GM23248 (cell line): ENCODE data around the gene PITPNB. TPM values are rescaled to one million over a fixed set of nuclear protein-coding genes. Genes with fewer than 3 reads are reported as not detected.

ENCODE experiments used
- DNase-seq: peaks from one replicate; pipeline ENCODE4 v3.0.0-alpha.2; 2015
- H2AFZ ChIP-seq: fragments of 200-600 bp; sonication (generic); 2 replicates; pipeline ENCODE4 v1.6.1; 2016; ENCODE audit warnings: antibody characterized with exemption
- H3F3A ChIP-seq: fragments of 200-600 bp; sonication (generic); 2 replicates; pipeline ENCODE4 v1.6.1; 2016; ENCODE audit warnings: mild to moderate bottlenecking, antibody characterized with exemption, mixed run types; ENCODE audit not compliant: insufficient read depth
- H3K27ac ChIP-seq: fragments of 200-600 bp; sonication (generic); 2 replicates; pipeline ENCODE4 v1.5.1; 2016; ENCODE audit warnings: mild to moderate bottlenecking
- H3K27me3 ChIP-seq: fragments of 200-600 bp; sonication (generic); replicated peaks from 2 replicates; pipeline ENCODE4 v1.6.1; 2016; ENCODE audit warnings: mild to moderate bottlenecking; ENCODE audit not compliant: insufficient read depth
- H3K36me3 ChIP-seq: fragments of 200-600 bp; sonication (generic); 2 replicates; pipeline ENCODE4 v1.6.1; 2016; ENCODE audit warnings: low read depth, mild to moderate bottlenecking
- H3K4me1 ChIP-seq: fragments of 200-600 bp; sonication (generic); 2 replicates; pipeline ENCODE4 v1.6.1; 2016; ENCODE audit warnings: mild to moderate bottlenecking; ENCODE audit not compliant: insufficient read depth
- H3K4me2 ChIP-seq: fragments of 200-600 bp; sonication (generic); one replicate; pipeline ENCODE4 v1.6.1; 2016; ENCODE audit warnings: mild to moderate bottlenecking; ENCODE audit not compliant: unreplicated experiment
- H3K4me3 ChIP-seq: fragments of 200-600 bp; sonication (generic); 2 replicates; pipeline ENCODE4 v1.5.1; 2016; ENCODE audit warnings: mild to moderate bottlenecking
- H3K79me2 ChIP-seq: fragments of 200-600 bp; sonication (generic); 2 replicates; pipeline ENCODE4 v1.6.1; 2016; ENCODE audit warnings: mild to moderate bottlenecking; ENCODE audit not compliant: insufficient read depth
- H3K9ac ChIP-seq: fragments of 200-600 bp; sonication (generic); 2 replicates; pipeline ENCODE4 v1.6.1; 2016; ENCODE audit warnings: mild to moderate bottlenecking
- H3K9me2 ChIP-seq: fragments of 200-600 bp; sonication (generic); 2 replicates; pipeline ENCODE4 v1.6.1; 2016; ENCODE audit warnings: mixed run types, mild to moderate bottlenecking, moderate library complexity; ENCODE audit not compliant: insufficient read depth
- H3K9me3 ChIP-seq: fragments of 200-600 bp; sonication (generic); one replicate; pipeline ENCODE4 v1.6.1; 2017; ENCODE audit warnings: low read depth
- H4K20me1 ChIP-seq: fragments of 200-600 bp; sonication (generic); 2 replicates; pipeline ENCODE4 v1.6.0; 2016; ENCODE audit not compliant: insufficient read depth
- EZH2 ChIP-seq: fragments of 200-600 bp; sonication (generic); IDR thresholded peaks from 2 replicates; pipeline ENCODE4 v1.6.1; 2018; ENCODE audit warnings: antibody characterized with exemption, mild to moderate bottlenecking; ENCODE audit not compliant: insufficient read depth, poor library complexity, severe bottlenecking
- EZH2phosphoT487 ChIP-seq: fragments of 200-600 bp; sonication (generic); IDR thresholded peaks from 2 replicates; pipeline ENCODE4 v1.6.1; 2018; ENCODE audit warnings: antibody characterized with exemption, moderate library complexity, mild to moderate bottlenecking, low read depth; ENCODE audit not compliant: insufficient read depth
- WGBS, 2 experiments: methylation state at CpG; one replicate each; pipeline ENCODE4 v1.1.6; 2015 to 2017; ENCODE audit warnings: low lambda C conversion rate in 2 of 2, low coverage in 1 of 2; ENCODE audit errors: missing lambda C conversion rate in 2 of 2; 5-methylcytosine and 5-hydroxymethylcytosine counted together
- in situ Hi-C: fragments of 300-500 bp; cut with MboI; formaldehyde crosslinking; loops from 2 replicates; pipeline ENCODE4 v1.15.0; 2020
- polyA plus RNA-seq: library from polyadenylated mRNA; unstranded; fragments of >200 nt; fragmentation: Nextera tagmentation; extraction: Ambion mirVana; gene quantifications from 2 replicates; pipeline ENCODE4 v1.2.1, GENCODE V29; 2016
- total RNA-seq: library from RNA; depleted of rRNA; stranded (reverse); fragments of >200 nt; shearing (Covaris generic); gene quantifications from 2 replicates; pipeline ENCODE4 v1.2.3, GENCODE V29; 2014

The PITPNB gene
- total and polyA plus RNA-seq, 2 experiments from 2014 or later = 17.7 to 82.1 TPM

DNA sequence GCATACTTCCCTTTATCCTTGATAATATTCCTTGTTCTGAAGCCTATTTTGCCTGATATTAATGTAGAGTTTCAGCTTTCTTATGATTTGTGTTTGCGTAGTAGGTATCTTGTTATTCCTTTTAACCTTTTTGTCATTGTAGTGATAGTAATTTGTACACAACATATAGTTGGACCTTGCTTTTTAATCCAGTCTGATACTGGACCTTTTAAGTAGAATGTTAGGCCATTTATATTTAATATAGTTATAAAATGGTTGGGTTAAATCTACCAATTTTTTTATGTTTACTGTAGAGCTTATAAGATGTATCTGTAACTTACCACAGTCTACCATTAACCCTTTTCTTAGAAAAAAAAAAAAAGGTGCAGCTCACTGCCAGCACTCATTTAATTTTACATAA is 8.6 kb upstream of the PITPNB start:
- 96 to 100% methylated on average over 1 of the region's 1 CpG for WGBS, 2 experiments
- peaks cover 18% of the 10 kb centered on the region for H3F3A ChIP-seq
- DNase-seq = no peak
- no peaks in the 10 kb centered on the region for H4K20me1 ChIP-seq
- no peaks in the 10 kb centered on the region for H3K27me3 ChIP-seq
- no peaks in the 10 kb centered on the region for H3K9me2 ChIP-seq
- in situ Hi-C loops = no loop called here
- H3K4me3 ChIP-seq = no peak overlapping the region
- no peak overlapping the region for H3K9ac ChIP-seq
- H3K4me2 ChIP-seq = no peak overlapping the region
- H3K27ac ChIP-seq = no peak overlapping the region
- no peaks in the 10 kb centered on the region for H3K9me3 ChIP-seq
- no peaks in the 10 kb centered on the region for H3K79me2 ChIP-seq
- no peaks in the 10 kb centered on the region for H3K36me3 ChIP-seq
- no peak for TF ChIP-seq EZH2
- TF ChIP-seq EZH2phosphoT487 = no peak
- H2AFZ ChIP-seq = no peak overlapping the region
- H3K4me1 ChIP-seq = peaks cover 13% of the 10 kb centered on the region

DNA sequence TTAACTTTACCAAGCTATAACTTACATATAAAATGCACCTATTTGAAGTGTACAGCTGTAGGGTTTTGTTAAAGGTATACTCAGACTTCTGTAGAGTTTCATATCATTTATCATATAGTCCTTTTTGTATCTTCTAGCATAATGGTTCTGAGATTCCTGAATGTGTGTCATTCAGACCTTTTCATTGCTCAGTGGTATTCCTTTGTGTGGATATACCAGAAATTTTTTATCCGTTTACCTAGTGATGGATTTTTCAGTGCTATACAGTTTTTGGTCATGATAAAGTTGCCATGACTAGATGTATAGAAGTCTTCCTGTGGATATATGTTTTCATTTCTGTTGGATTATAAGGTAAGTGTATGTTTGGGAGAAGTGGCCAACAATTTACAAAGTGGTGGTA is 6.3 kb upstream of the PITPNB start:
- Histone ChIP-seq H3F3A (peaks cover 21% of the 10 kb centered on the region), H3K4me2 (no peak overlapping the region), H3K9ac (no peak overlapping the region), H3K4me1 (peaks cover 13% of the 10 kb centered on the region), H3K4me3 (no peak overlapping the region), H3K36me3 (no peaks in the 10 kb centered on the region), H3K9me3 (no peaks in the 10 kb centered on the region), H3K9me2 (no peaks in the 10 kb centered on the region), H2AFZ (no peak overlapping the region), H4K20me1 (no peaks in the 10 kb centered on the region), H3K27ac (no peak overlapping the region), H3K79me2 (no peaks in the 10 kb centered on the region), H3K27me3 (no peaks in the 10 kb centered on the region)
- DNase-seq = no peak
- TF ChIP-seq EZH2 = no peak
- TF ChIP-seq EZH2phosphoT487 = no peak
- 89 to 92% methylated on average over 1 of the region's 1 CpG for WGBS, 2 experiments
- in situ Hi-C loops = no loop called here

DNA sequence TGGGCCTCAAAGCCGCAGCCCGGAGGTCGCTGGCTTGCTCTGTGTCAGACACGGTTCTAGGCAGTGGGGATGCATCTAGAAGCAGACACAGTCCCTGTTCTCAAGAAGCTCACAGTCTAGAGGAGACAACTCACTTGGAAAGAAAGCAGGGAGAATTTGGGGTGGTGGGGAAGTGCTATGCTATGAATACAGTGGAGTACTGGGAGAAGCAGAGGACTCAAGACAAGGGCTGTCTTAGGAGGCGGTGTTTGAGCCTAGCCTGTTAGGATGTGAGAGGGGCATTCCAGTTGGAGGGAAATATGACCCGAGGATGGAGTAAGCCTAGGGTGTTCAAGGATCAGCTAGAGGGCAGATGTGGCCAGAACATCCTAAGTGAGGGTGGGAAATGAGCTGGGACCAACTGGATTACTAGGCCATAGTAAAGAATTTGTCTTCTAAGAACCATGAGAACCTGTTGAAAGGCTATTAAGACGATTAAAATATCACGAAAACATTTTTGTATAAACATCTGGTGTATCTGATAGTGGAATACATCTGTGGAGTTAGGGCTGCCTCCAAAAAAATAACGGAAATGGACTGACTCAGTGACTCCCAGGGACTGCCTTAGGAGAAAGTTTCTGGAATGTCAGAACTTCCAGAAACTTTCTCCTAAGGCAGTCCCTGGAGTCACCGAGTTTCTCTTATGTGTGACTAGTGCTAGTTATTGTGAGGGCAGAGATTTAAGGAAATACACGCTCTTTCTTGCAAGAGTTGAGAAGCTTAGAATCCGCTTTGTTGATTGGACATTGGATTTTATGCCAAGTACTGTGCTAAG is 1.1 kb upstream of the PITPNB start:
- peak overlapping the region; percentile 89 for H3K9ac ChIP-seq
- H3K79me2 ChIP-seq = peaks cover 38% of the 10 kb centered on the region
- in situ Hi-C loops = no loop called here
- peak overlapping the region; percentile 96 for H3K27ac ChIP-seq
- no peak for TF ChIP-seq EZH2
- TF ChIP-seq EZH2phosphoT487 = no peak
- WGBS, 2 experiments = 16 to 19% methylated on average over 12 of the region's 12 CpGs
- peak; percentile 69 for DNase-seq
- H3K9me3 ChIP-seq = no peaks in the 10 kb centered on the region
- H3F3A ChIP-seq = peaks cover 21% of the 10 kb centered on the region
- peaks cover 47% of the 10 kb centered on the region for H3K4me1 ChIP-seq
- peak overlapping the region; percentile 94 for H3K4me2 ChIP-seq
- peak overlapping the region; percentile 94 for H2AFZ ChIP-seq
- no peaks in the 10 kb centered on the region for H3K27me3 ChIP-seq
- no peaks in the 10 kb centered on the region for H3K36me3 ChIP-seq
- no peaks in the 10 kb centered on the region for H3K9me2 ChIP-seq
- peak overlapping the region; percentile 80 for H3K4me3 ChIP-seq
- H4K20me1 ChIP-seq = peaks cover 29% of the 10 kb centered on the region

DNA sequence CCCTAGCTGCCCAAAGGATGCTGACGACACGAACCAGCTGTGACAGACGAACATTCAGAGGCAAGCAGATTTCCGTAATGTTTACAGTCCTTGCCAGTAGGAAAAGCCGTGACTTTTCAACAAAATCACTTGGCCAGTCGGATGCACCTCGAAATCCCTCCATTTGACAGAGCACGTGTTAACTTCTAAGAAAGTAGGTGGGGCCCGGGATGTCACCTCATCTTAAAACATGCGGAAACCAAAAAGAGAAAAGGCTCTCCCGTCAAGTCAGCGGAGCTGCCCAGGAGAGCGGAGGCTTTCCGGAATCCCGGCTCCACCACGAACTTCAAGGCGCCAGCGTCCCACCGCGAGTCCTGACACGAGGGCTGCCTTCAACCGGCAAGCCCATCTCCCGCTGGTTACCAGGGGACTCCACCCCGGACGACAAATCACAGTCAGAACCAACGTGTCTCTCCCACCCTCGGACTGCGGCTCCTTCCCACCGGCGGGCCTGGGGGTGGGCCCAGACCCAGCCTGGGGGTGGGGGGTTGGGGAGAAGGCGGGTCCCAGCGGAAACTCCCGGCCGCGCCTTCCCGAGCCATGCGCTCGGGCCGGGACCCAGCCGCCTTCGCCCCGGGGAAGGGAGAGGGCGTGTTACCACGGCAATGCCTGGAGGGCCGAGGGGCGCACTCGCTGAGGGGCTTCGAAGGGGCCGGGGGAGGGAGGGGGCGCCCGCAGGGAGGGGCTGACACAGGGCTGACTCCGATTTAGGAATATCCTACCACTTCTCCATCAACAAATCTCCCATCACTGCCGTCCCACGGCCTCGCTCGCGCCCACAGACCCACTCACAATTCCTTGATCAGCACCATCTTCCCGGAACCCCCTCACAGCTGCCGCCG is 475 bp downstream of the PITPNB start:
- peak overlapping the region; percentile 90 for H3K9ac ChIP-seq
- peak overlapping the region; percentile 61 for H2AFZ ChIP-seq
- H3K79me2 ChIP-seq = peaks cover 54% of the 10 kb centered on the region
- in situ Hi-C loops = no loop called here
- TF ChIP-seq EZH2phosphoT487 (no peak), EZH2 (no peak)
- H3K9me2 ChIP-seq = no peaks in the 10 kb centered on the region
- no peaks in the 10 kb centered on the region for H3K36me3 ChIP-seq
- no peaks in the 10 kb centered on the region for H3K9me3 ChIP-seq
- peak; percentile 71 for DNase-seq
- 2% methylated on average over 28 to 60 of the region's 60 CpGs for WGBS, 2 experiments
- no peaks in the 10 kb centered on the region for H3K27me3 ChIP-seq
- H3K4me1 ChIP-seq = peaks cover 59% of the 10 kb centered on the region
- peak overlapping the region; percentile 89 for H3K4me3 ChIP-seq
- H3F3A ChIP-seq = peaks cover 21% of the 10 kb centered on the region
- H3K4me2 ChIP-seq = peak overlapping the region; percentile 99
- peaks cover 40% of the 10 kb centered on the region for H4K20me1 ChIP-seq
- H3K27ac ChIP-seq = peak overlapping the region; percentile 65
